Left cardiac atrium (tissue), 4 donors: ENCODE data around the gene LIN52. TPM values are rescaled to one million over a fixed set of nuclear protein-coding genes. Genes with fewer than 3 reads are reported as not detected.
A peak's percentile ranks its signal among the peaks of the same experiment; 100 is the strongest.
"Not testable (repeated sequence)": the region's sequence is repeated elsewhere in the genome, so short reads cannot be mapped to it uniquely, and the experiment has no call there.

Experiments used
- ATAC-seq, 2 donors: fragments of 200-7000 bp; cut with Tn5 transposase; one replicate each; pipeline ENCODE4 v1.9.1; 2020; ENCODE audit warnings: mild to moderate bottlenecking in 2 of 2, moderate library complexity in 2 of 2
- DNase-seq: peaks from one replicate; pipeline ENCODE4 v3.0.0-alpha.2; 2020
- intact Hi-C, 2 donors: fragments of 100-400 bp; cut with DNase I; formaldehyde crosslinking; loops; one replicate each; pipeline versions ENCODE4 v1.14.1 to v1.15.1; 2022 to 2023
- total RNA-seq, 2 donors: library from RNA; stranded (reverse); fragmentation: NEBNext Ultra II Directional; extraction: Animal tissue kit (Norgen Biotek cat#: 25700); gene quantifications; one replicate each; pipeline ENCODE4 v1.2.1, GENCODE V29; 2021
- donor health status: DM: no; HTN: yes; CAD: no.
- donor health status: DM: no; HTN: yes; CAD: no; lungs with severe emphysema.
- donor health status: DM: yes; HTN: yes; CAD: no.
- donor health status: Dilated cardiomyopathy.

The LIN52 gene
- total RNA-seq, 2 donors from 2014 or later: 6.6 to 8.1 TPM

- intact Hi-C loops: no loop called here
- ATAC-seq (no peak), DNase-seq (no peak)
These were observed 4.7 kb downstream of the LIN52 start for GRCh38 chr14:74089251-74090020.

GRCh38 chr14:74105381-74105780 lies 20.6 kb downstream of the LIN52 start:
- intact Hi-C loops: no loop called here
- DNase-seq (no peak), ATAC-seq (no peak)

- DNase-seq (no peak), ATAC-seq (no peak)
- intact Hi-C loops: no loop called here
These were observed 24.6 kb downstream of the LIN52 start for GRCh38 chr14:74109369-74109768.

GRCh38 chr14:74111395-74112216 lies 26.9 kb downstream of the LIN52 start:
- intact Hi-C loops: loop anchor here (2.0 to 5.0 kb wide), 2 partner anchors 139 to 141 kb away; no protein-coding TSS in a partner anchor
- ATAC-seq: peak; percentile 51 to 68
- not testable (repeated sequence) for DNase-seq

GRCh38 chr14:74125487-74125886 lies 40.7 kb downstream of the LIN52 start:
- ATAC-seq, intact Hi-C loops, DNase-seq: not testable (repeated sequence)

- ATAC-seq (no peak), DNase-seq (no peak)
- intact Hi-C loops: no loop called here
These were observed 41.7 kb downstream of the LIN52 start for GRCh38 chr14:74126315-74127013.

- intact Hi-C loops: no loop called here
- ATAC-seq: no peak
- DNase-seq: no peak
These were observed 42.9 kb downstream of the LIN52 start for GRCh38 chr14:74127634-74128033.

- DNase-seq (no peak), ATAC-seq (no peak)
- intact Hi-C loops: no loop called here
These were observed 49.2 kb downstream of the LIN52 start for GRCh38 chr14:74133833-74134481.

GRCh38 chr14:74134484-74134883 lies 49.7 kb downstream of the LIN52 start:
- ATAC-seq (no peak), DNase-seq (no peak)
- intact Hi-C loops: no loop called here

- ATAC-seq: no peak
- no peak for DNase-seq
- intact Hi-C loops: no loop called here
These were observed 50.7 kb downstream of the LIN52 start for GRCh38 chr14:74135426-74135825.

- peak; percentile 87 to 91 for ATAC-seq
- DNase-seq: peak; percentile 78
- intact Hi-C loops: no loop called here
These were observed 55.7 kb downstream of the LIN52 start for GRCh38 chr14:74140374-74140850.

- no peak for DNase-seq
- ATAC-seq: peak in 1 of 2 donors; percentile 55
- intact Hi-C loops: no loop called here
These were observed 56.9 kb downstream of the LIN52 start for GRCh38 chr14:74141703-74142102.

GRCh38 chr14:74142523-74142922 lies 57.8 kb downstream of the LIN52 start:
- ATAC-seq (no peak), DNase-seq (no peak)
- intact Hi-C loops: no loop called here

GRCh38 chr14:74144789-74145188 lies 60.0 kb downstream of the LIN52 start:
- ATAC-seq (no peak), DNase-seq (no peak)
- intact Hi-C loops: no loop called here

- DNase-seq (no peak), ATAC-seq (no peak)
- intact Hi-C loops: no loop called here
These were observed 62.8 kb downstream of the LIN52 start for GRCh38 chr14:74147571-74147970.

- no peak for DNase-seq
These were observed 63.9 kb downstream of the LIN52 start for GRCh38 chr14:74148705-74149104.

GRCh38 chr14:74155287-74155686 lies 70.5 kb downstream of the LIN52 start:
- intact Hi-C loops: no loop called here
- ATAC-seq (no peak), DNase-seq (no peak)

More at GRCh38 chr14:74148705-74149104, 63.9 kb downstream of the LIN52 start:
- ATAC-seq: no peak
- intact Hi-C loops: no loop called here

GRCh38 chr14:74155749-74156148 lies 71.0 kb downstream of the LIN52 start:
- intact Hi-C loops: no loop called here
- DNase-seq (no peak), ATAC-seq (no peak)

- ATAC-seq (no peak), DNase-seq (no peak)
- intact Hi-C loops: no loop called here
These were observed 76.0 kb downstream of the LIN52 start for GRCh38 chr14:74160763-74161162.
